Fibroblast of lung (primary cell): ENCODE measurements around the gene COL2A1. TPM values are rescaled to one million over a fixed set of nuclear protein-coding genes. Genes with fewer than 3 reads are reported as not detected.

Experiments
- DNase-seq, 2 donors: peaks; one replicate each; pipeline versions ENCODE4 v3.0.0 to v3.0.0-alpha.2; 2010; ENCODE audit warnings: low read depth in 2 of 2
- H2AFZ ChIP-seq: 2 replicates; pipeline ENCODE4 v1.5.1; 2012; ENCODE audit warnings: low read length, control low read depth, inconsistent platforms
- H3K27ac ChIP-seq: 2 replicates; pipeline ENCODE4 v1.5.1; 2011; ENCODE audit warnings: low read length, control low read depth; ENCODE audit not compliant: insufficient read depth
- H3K27me3 ChIP-seq: 2 replicates; pipeline ENCODE4 v1.5.1; 2011; ENCODE audit warnings: mild to moderate bottlenecking, low read length; ENCODE audit not compliant: control insufficient read depth, insufficient read depth
- H3K36me3 ChIP-seq: 2 replicates; pipeline ENCODE4 v1.5.1; 2011; ENCODE audit warnings: low read length; ENCODE audit not compliant: control insufficient read depth, insufficient read depth
- H3K4me1 ChIP-seq: 2 replicates; pipeline ENCODE4 v1.5.1; 2011; ENCODE audit warnings: low read length; ENCODE audit not compliant: control insufficient read depth, insufficient read depth; ENCODE audit errors: extremely low read depth
- H3K4me2 ChIP-seq: 2 replicates; pipeline ENCODE4 v1.5.1; 2011; ENCODE audit warnings: low read length, control low read depth; ENCODE audit not compliant: insufficient read depth; ENCODE audit errors: extremely low read depth
- H3K4me3 ChIP-seq, 4 experiments: fragments of 200-600 bp in 1 of 4; sonication (generic) in 1 of 4; replicated peaks in 1 of 4; 2 replicates each; pipeline ENCODE4 v1.5.1; 2011 to 2016; ENCODE audit warnings: low read length in 4 of 4, low read depth in 3 of 4, mild to moderate bottlenecking in 3 of 4, control low read depth in 2 of 4, inconsistent platforms in 1 of 4, mixed read lengths in 1 of 4; ENCODE audit not compliant: insufficient read depth in 1 of 4; ENCODE audit errors: control extremely low read depth in 1 of 4
- H3K79me2 ChIP-seq: 2 replicates; pipeline ENCODE4 v1.5.1; 2012; ENCODE audit warnings: mild to moderate bottlenecking, low read length, inconsistent platforms; ENCODE audit not compliant: control insufficient read depth, insufficient read depth
- H3K9ac ChIP-seq: 2 replicates; pipeline ENCODE4 v1.5.1; 2011; ENCODE audit warnings: mild to moderate bottlenecking, low read length, control low read depth; ENCODE audit not compliant: insufficient read depth
- H3K9me3 ChIP-seq: 2 replicates; pipeline ENCODE4 v1.5.1; 2012; ENCODE audit warnings: low read depth, low read length; ENCODE audit not compliant: control insufficient read depth, insufficient read depth
- H4K20me1 ChIP-seq: 2 replicates; pipeline ENCODE4 v1.5.1; 2011; ENCODE audit warnings: low read length; ENCODE audit not compliant: control insufficient read depth, insufficient read depth; ENCODE audit errors: extremely low read depth
- EZH2 ChIP-seq: IDR thresholded peaks from 2 replicates; pipeline ENCODE4 v1.5.1; 2012; ENCODE audit warnings: low read length, control low read depth, mild to moderate bottlenecking; ENCODE audit errors: missing control alignments
- polyA plus RNA-seq, 2 donors: library from polyadenylated mRNA; depleted of rRNA in 1 of 2; stranded (reverse) in 1 of 2; unstranded in 1 of 2; fragments of >200 nt; gene quantifications; 2 replicates each; pipeline ENCODE4 v1.2.1, GENCODE V29; 2011 to 2012; ENCODE audit warnings: missing spikeins in 1 of 2
- total RNA-seq: library from RNA; depleted of rRNA; stranded (reverse); fragments of >200 nt; gene quantifications from 2 replicates; pipeline ENCODE4 v1.2.1, GENCODE V29; 2014
- TF ChIP-seq, protein P1 (sequence below), 2 donors: IDR thresholded peaks in 1 of 2; conservative IDR thresholded peaks in 1 of 2; 1 replicate in 1 of 2; 2 replicates in 1 of 2; pipeline ENCODE4 v1.5.1; 2011 to 2012; ENCODE audit warnings: low read length in 2 of 2, control low read depth in 1 of 2, inconsistent platforms in 1 of 2, low read depth in 1 of 2, mild to moderate bottlenecking in 1 of 2

Gene COL2A1
- total and polyA plus RNA-seq, 2 donors (not counting 1 experiment from before 2014, with no cell fraction given) = not detected

- no peak for TF ChIP-seq EZH2
- TF ChIP-seq, protein P1, sequence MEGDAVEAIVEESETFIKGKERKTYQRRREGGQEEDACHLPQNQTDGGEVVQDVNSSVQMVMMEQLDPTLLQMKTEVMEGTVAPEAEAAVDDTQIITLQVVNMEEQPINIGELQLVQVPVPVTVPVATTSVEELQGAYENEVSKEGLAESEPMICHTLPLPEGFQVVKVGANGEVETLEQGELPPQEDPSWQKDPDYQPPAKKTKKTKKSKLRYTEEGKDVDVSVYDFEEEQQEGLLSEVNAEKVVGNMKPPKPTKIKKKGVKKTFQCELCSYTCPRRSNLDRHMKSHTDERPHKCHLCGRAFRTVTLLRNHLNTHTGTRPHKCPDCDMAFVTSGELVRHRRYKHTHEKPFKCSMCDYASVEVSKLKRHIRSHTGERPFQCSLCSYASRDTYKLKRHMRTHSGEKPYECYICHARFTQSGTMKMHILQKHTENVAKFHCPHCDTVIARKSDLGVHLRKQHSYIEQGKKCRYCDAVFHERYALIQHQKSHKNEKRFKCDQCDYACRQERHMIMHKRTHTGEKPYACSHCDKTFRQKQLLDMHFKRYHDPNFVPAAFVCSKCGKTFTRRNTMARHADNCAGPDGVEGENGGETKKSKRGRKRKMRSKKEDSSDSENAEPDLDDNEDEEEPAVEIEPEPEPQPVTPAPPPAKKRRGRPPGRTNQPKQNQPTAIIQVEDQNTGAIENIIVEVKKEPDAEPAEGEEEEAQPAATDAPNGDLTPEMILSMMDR (conservative IDR thresholded peaks at IDR 0.05 in 1 of 2, IDR thresholded peaks at IDR 0.05 in 1 of 2; ENCODE audit: low read depth in 1 of 2, low read length in 2 of 2) = no peak
- H3K79me2 ChIP-seq = no peaks in the 10 kb centered on the region
- no peaks in the 10 kb centered on the region for H3K36me3 ChIP-seq
- H4K20me1 ChIP-seq = no peaks in the 10 kb centered on the region
- H3K4me1 ChIP-seq = peaks cover 2% of the 10 kb centered on the region
- H3K4me2 ChIP-seq = no peak overlapping the region
- H2AFZ ChIP-seq = peak overlapping the region; percentile 39
- no peak overlapping the region for H3K4me3 ChIP-seq
- no peak overlapping the region for H3K27ac ChIP-seq
- no peaks in the 10 kb centered on the region for H3K27me3 ChIP-seq
- H3K9me3 ChIP-seq = no peaks in the 10 kb centered on the region
- no peak for DNase-seq
- H3K9ac ChIP-seq = no peak overlapping the region
These were observed 33.8 kb upstream of the COL2A1 start for GRCh38 chr12:48038085-48038484.

DNA sequence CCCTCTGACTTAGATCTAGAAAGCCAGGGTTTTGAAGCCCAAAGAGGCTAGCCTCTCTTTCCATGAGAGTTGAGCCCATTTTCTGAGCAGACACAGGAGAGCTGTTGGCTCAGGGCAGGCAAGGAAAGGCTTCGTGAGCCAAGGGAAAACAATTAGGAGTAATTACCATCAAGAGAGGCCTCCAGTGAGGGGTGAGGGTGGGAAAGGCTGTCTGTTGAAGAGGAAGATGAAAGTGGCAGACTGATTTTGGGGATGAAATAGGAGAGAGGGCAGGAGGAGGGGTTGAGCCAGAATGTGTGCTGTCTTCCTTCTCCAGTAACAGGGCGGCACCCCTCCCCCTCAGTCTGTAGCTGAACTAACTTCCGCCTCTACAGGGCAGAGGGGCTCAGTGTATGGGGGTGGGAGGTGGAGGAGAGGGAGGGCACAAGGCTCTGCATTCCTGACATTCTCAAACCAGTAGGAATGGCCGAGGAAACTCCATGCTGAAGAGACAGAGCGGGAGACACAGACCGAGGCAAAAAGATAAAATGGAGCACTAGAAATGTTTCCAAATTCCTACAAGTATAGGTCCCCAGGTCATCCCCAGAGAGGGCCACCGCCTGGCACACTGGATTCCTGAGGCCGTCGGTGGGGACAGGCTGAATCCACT is 33.1 kb upstream of the COL2A1 start:
- no peaks in the 10 kb centered on the region for H3K36me3 ChIP-seq
- TF ChIP-seq EZH2 = no peak
- TF ChIP-seq, protein P1 (conservative IDR thresholded peaks at IDR 0.05 in 1 of 2, IDR thresholded peaks at IDR 0.05 in 1 of 2; ENCODE audit: low read depth in 1 of 2, low read length in 2 of 2) = no peak
- no peaks in the 10 kb centered on the region for H4K20me1 ChIP-seq
- H3K27me3 ChIP-seq = no peaks in the 10 kb centered on the region
- H3K4me3 ChIP-seq = no peak overlapping the region
- H3K9ac ChIP-seq = no peak overlapping the region
- no peak overlapping the region for H3K27ac ChIP-seq
- no peaks in the 10 kb centered on the region for H3K79me2 ChIP-seq
- peak overlapping the region; percentile 67 for H2AFZ ChIP-seq
- no peak overlapping the region for H3K4me2 ChIP-seq
- peak; percentile 17 to 60 for DNase-seq
- H3K4me1 ChIP-seq = peaks cover 2% of the 10 kb centered on the region
- no peaks in the 10 kb centered on the region for H3K9me3 ChIP-seq

GRCh38 chr12:48036818-48037217 is 32.5 kb upstream of the COL2A1 start:
- no peaks in the 10 kb centered on the region for H3K36me3 ChIP-seq
- no peaks in the 10 kb centered on the region for H3K79me2 ChIP-seq
- peak overlapping the region; percentile 67 for H2AFZ ChIP-seq
- H3K27ac ChIP-seq = no peak overlapping the region
- H3K4me2 ChIP-seq = no peak overlapping the region
- H3K4me1 ChIP-seq = peaks cover 2% of the 10 kb centered on the region
- TF ChIP-seq, protein P1 (conservative IDR thresholded peaks at IDR 0.05 in 1 of 2, IDR thresholded peaks at IDR 0.05 in 1 of 2; ENCODE audit: low read depth in 1 of 2, low read length in 2 of 2) = no peak
- TF ChIP-seq EZH2 = no peak
- no peak overlapping the region for H3K9ac ChIP-seq
- no peak for DNase-seq
- H3K27me3 ChIP-seq = no peaks in the 10 kb centered on the region
- H3K4me3 ChIP-seq = no peak overlapping the region
- H4K20me1 ChIP-seq = no peaks in the 10 kb centered on the region
- H3K9me3 ChIP-seq = no peaks in the 10 kb centered on the region
